Fibroblast of villous mesenchyme (primary cell): ENCODE results near the gene CCN5. TPM values are rescaled to one million over a fixed set of nuclear protein-coding genes. Genes with fewer than 3 reads are reported as not detected.

ENCODE experiments used
- DNase-seq: peaks from one replicate; pipeline ENCODE4 v3.0.0-alpha.2; 2010; ENCODE audit warnings: low read depth
- H3K4me3 ChIP-seq: 2 replicates; pipeline ENCODE4 v1.5.1; 2011; ENCODE audit warnings: low read depth, mild to moderate bottlenecking, low read length
- CTCF ChIP-seq: IDR thresholded peaks from 2 replicates; pipeline ENCODE4 v1.5.1; 2012; ENCODE audit warnings: low read depth, mild to moderate bottlenecking, low read length; ENCODE audit not compliant: insufficient read depth
- total RNA-seq: library from RNA; depleted of rRNA; stranded (reverse); fragments of >200 nt; gene quantifications from 2 replicates; pipeline ENCODE4 v1.2.3, GENCODE V29; 2012

CCN5 gene
- total RNA-seq, 1 donor = 1.7 TPM

DNA sequence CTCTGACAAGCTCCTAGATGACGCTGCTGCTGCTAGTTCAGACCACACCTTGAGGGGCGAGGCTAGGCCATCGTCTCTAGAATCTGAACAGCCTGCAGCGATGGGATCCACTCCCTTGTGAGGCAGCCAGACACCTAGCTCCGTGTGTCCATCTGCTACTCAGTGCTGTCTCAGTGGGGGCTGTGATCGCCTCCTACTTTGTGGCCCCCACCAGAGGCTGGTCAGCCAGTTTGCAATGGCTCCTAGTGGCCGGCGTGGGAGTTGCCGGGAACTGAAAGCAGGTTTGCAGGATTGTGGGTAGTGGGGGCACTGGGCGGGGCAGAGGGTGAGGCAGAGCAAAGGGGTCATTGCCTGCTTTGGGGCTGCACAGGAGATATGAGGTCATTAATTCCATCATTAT, 2.8 kb downstream of the CCN5 start:
- no peak overlapping the region for H3K4me3 ChIP-seq
- TF ChIP-seq CTCF = peak; percentile 56
- no peak for DNase-seq

DNA sequence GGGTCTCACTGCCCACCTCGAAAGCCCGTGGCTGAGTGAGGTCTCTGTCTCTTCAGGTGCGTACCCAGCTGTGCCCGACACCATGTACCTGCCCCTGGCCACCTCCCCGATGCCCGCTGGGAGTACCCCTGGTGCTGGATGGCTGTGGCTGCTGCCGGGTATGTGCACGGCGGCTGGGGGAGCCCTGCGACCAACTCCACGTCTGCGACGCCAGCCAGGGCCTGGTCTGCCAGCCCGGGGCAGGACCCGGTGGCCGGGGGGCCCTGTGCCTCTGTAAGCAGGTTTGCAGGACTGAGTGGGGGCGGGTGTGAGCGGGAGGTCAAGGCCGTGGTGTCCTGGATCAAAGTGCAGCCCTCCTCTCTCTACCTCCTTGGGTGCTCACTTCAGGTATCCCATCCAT, 4.7 kb downstream of the CCN5 start:
- no peak for TF ChIP-seq CTCF
- no peak overlapping the region for H3K4me3 ChIP-seq
- DNase-seq = no peak

- no peak for TF ChIP-seq CTCF
- no peak overlapping the region for H3K4me3 ChIP-seq
- peak; percentile 56 for DNase-seq
Measured at GRCh38 chr20:44720621-44720996, 5.4 kb downstream of the CCN5 start.

DNA sequence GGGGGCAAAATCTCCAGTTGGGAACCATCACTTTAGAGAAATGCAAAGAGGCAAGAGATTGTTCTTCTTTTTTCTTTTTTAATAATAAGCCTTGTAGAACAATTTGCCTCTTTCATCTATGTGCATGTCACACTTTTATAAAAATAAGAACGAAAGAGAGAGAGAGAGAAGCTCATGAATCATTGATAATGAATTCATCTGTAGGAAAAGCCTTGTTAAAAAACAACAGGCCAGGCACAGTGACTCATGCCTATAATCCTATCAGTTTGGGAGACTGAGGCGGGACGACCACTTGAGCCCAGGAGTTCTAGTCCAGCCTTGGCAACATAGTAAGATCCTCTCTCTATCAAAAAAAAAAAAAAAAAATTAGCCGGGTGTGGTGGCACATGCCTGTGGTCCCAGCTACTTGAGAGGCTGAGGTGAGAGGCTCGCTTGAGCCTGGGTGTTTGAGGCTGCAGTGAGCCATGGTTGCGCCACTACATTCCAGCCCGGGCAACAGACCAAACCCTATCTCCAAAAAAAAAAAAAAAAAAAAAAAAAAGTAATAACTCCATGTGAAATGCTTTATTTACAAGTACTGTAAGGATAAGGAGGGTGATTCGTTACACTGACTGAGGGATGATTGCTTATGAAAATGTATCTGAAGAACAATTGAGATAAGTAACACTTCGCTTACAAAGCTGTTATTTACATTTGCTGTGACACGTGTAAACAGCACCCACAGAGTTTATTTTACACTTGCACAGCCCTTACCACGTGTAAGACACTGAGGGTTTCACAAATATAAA, 6.0 kb downstream of the CCN5 start:
- peak; percentile 94 for DNase-seq
- no peak for TF ChIP-seq CTCF
- H3K4me3 ChIP-seq = no peak overlapping the region

GRCh38 chr20:44721785-44722054, 6.6 kb downstream of the CCN5 start:
- TF ChIP-seq CTCF = no peak
- DNase-seq = no peak
- H3K4me3 ChIP-seq = no peak overlapping the region

GRCh38 chr20:44722990-44723389, 7.8 kb downstream of the CCN5 start:
- DNase-seq = no peak
- no peak for TF ChIP-seq CTCF
- no peak overlapping the region for H3K4me3 ChIP-seq

DNA sequence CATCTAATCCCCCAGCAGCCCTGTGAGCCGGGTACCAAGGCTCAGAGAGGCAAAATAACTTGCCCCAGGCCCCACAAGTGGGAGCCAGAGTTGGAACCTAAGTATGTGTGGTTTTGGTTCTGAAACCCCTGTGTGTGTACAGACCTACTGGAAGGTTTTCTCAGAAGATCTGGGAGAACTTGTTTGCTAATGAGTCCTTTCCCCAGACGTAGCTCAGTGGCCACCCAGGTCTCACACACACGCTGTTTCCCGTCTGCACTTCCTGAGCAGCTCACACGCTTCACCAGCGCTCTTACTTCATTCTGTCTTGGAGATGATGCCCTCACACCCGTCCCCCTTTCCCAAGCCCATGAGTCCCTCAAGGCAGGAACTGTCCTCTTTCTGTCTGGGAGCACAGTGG, 8.2 kb downstream of the CCN5 start:
- no peak overlapping the region for H3K4me3 ChIP-seq
- DNase-seq = no peak
- TF ChIP-seq CTCF = no peak
